DMS79 (cell line): Measurements from ENCODE around the gene CAMKV.
A peak's percentile ranks its signal among the peaks of the same experiment; 100 is the strongest.
"Not testable (repeated sequence)": the region's sequence is repeated elsewhere in the genome, so short reads cannot be mapped to it uniquely, and the experiment has no call there.

Source experiments
- DNase-seq: peaks from one replicate; lab custom pipeline; 2025; lab: John Stamatoyannopoulos, UW

Gene CAMKV

GRCh38 chr3:49869525-49870126 is at the start of gene CAMKV:
CAMKV (minus strand) TSS chr3:49869906; CDS start chr3:49862388, 7,518 bp downstream.
- no peak for DNase-seq

- DNase-seq = not testable (repeated sequence)
Measured at GRCh38 chr3:49917806-49918590, 48.3 kb upstream of the CAMKV start.

GRCh38 chr3:49916686-49917085 is 47.0 kb upstream of the CAMKV start:
- DNase-seq = no peak

- DNase-seq = no peak
Measured at GRCh38 chr3:49914906-49915305, 45.2 kb upstream of the CAMKV start.

GRCh38 chr3:49912881-49913281 is 43.2 kb upstream of the CAMKV start:
- peak; percentile 15 for DNase-seq

- DNase-seq = no peak
Measured at GRCh38 chr3:49911611-49912010, 41.9 kb upstream of the CAMKV start.

GRCh38 chr3:49911124-49911420 is 41.4 kb upstream of the CAMKV start:
- DNase-seq = no peak

- no peak for DNase-seq
Measured at GRCh38 chr3:49910409-49911123, 40.9 kb upstream of the CAMKV start.

GRCh38 chr3:49908373-49909199 is 38.9 kb upstream of the CAMKV start:
- no peak for DNase-seq

GRCh38 chr3:49906073-49906743 is 36.5 kb upstream of the CAMKV start:
- peak; percentile 37 for DNase-seq

- DNase-seq = not testable (repeated sequence)
Measured at GRCh38 chr3:49904448-49904847, 34.7 kb upstream of the CAMKV start.

- DNase-seq = peak; percentile 86
Measured at GRCh38 chr3:49903451-49904424, 34.0 kb upstream of the CAMKV start, which contains the start of gene MST1R. MST1R (minus strand) TSS chr3:49903873; CDS start chr3:49903609, 264 bp downstream.

- no peak for DNase-seq
Measured at GRCh38 chr3:49902511-49903345, 33.0 kb upstream of the CAMKV start.

- DNase-seq = no peak
Measured at GRCh38 chr3:49901366-49902339, 31.9 kb upstream of the CAMKV start.

GRCh38 chr3:49900491-49901153 is 30.9 kb upstream of the CAMKV start:
- no peak for DNase-seq

- no peak for DNase-seq
Measured at GRCh38 chr3:49899815-49900214, 30.1 kb upstream of the CAMKV start.

- DNase-seq = no peak
Measured at GRCh38 chr3:49898991-49899390, 29.3 kb upstream of the CAMKV start.

GRCh38 chr3:49896345-49896744 is 26.6 kb upstream of the CAMKV start:
- DNase-seq = no peak
